SK-N-SH (cell line): ENCODE measurements around the gene ALS2CL. TPM values are rescaled to one million over a fixed set of nuclear protein-coding genes. Genes with fewer than 3 reads are reported as not detected.

ENCODE experiments used
- CTCF ChIA-PET: fragments of 300-600, 350-600 bp; formaldehyde crosslinking; extraction: SDS; loops from one replicate; lab custom pipeline; 2021; lab: Yijun Ruan, JAX
- POLR2A ChIA-PET: fragments of 350-600 bp; sonication (Branson Sonifier 250); formaldehyde crosslinking; extraction: SDS; loops from one replicate; lab custom pipeline; 2020; ENCODE audit warnings: antibody characterized with exemption, inconsistent platforms; lab: Yijun Ruan, JAX
- DNase-seq: peaks from one replicate; pipeline ENCODE4 v3.0.0; 2012
- H2AFZ ChIP-seq: fragments of 200-600 bp; sonication (generic); 2 replicates; pipeline ENCODE4 v1.8.1; 2016; ENCODE audit warnings: antibody characterized with exemption, mild to moderate bottlenecking, low read depth
- H3F3A ChIP-seq: fragments of 200-600 bp; sonication (generic); replicated peaks from 2 replicates; pipeline ENCODE3; 2016; ENCODE audit warnings: antibody characterized with exemption, mild to moderate bottlenecking; ENCODE audit not compliant: insufficient read depth
- H3K27ac ChIP-seq, 2 experiments: fragments of 200-500 bp in 1 of 2; fragments of 200-600 bp in 1 of 2; sonication (Bioruptor generic) in 1 of 2; sonication (generic), shearing (Covaris generic) in 1 of 2; 2 replicates each; pipeline versions ENCODE4 v1.5.1 to v1.6.1; 2014 to 2016; ENCODE audit warnings: low read depth in 2 of 2, inconsistent platforms in 1 of 2, low read length in 1 of 2, mild to moderate bottlenecking in 1 of 2, mixed read lengths in 1 of 2
- H3K27me3 ChIP-seq: fragments of 200-600 bp; sonication (generic), shearing (Covaris generic); 2 replicates; pipeline ENCODE4 v1.6.1; 2016; ENCODE audit warnings: mixed run types; ENCODE audit not compliant: insufficient read depth
- H3K36me3 ChIP-seq, 2 experiments: fragments of 200-500 bp in 1 of 2; fragments of 200-600 bp in 1 of 2; sonication (Bioruptor generic) in 1 of 2; sonication (generic) in 1 of 2; replicated peaks in 1 of 2; 2 replicates each; pipeline versions ENCODE3 to v1.5.1; 2014 to 2016; ENCODE audit warnings: low read length in 1 of 2, mild to moderate bottlenecking in 1 of 2; ENCODE audit not compliant: insufficient read depth in 2 of 2, control insufficient read depth in 1 of 2
- H3K4me1 ChIP-seq, 2 experiments: fragments of 200-500 bp in 1 of 2; fragments of 200-600 bp in 1 of 2; sonication (Bioruptor generic) in 1 of 2; sonication (generic), shearing (Covaris generic) in 1 of 2; 2 replicates each; pipeline versions ENCODE4 v1.5.1 to v1.6.1; 2014 to 2016; ENCODE audit warnings: low read depth in 1 of 2, low read length in 1 of 2, mixed run types in 1 of 2; ENCODE audit not compliant: insufficient read depth in 2 of 2, control insufficient read depth in 1 of 2
- H3K4me2 ChIP-seq: fragments of 200-600 bp; sonication (generic), shearing (Covaris generic); 2 replicates; pipeline ENCODE4 v1.6.1; 2017; ENCODE audit warnings: mixed run types
- H3K4me3 ChIP-seq, 2 experiments: fragments of 200-500 bp in 1 of 2; fragments of 200-600 bp in 1 of 2; sonication (Bioruptor generic) in 1 of 2; sonication (generic), shearing (Covaris generic) in 1 of 2; 2 replicates each; pipeline versions ENCODE4 v1.5.1 to v1.8.1; 2014 to 2016; ENCODE audit warnings: low read depth in 2 of 2, inconsistent platforms in 1 of 2, low read length in 1 of 2, mild to moderate bottlenecking in 1 of 2, mixed read lengths in 1 of 2, moderate library complexity in 1 of 2
- H3K79me2 ChIP-seq: fragments of 200-600 bp; sonication (generic); 2 replicates; pipeline ENCODE4 v1.8.1; 2017; ENCODE audit warnings: mild to moderate bottlenecking; ENCODE audit not compliant: insufficient read depth
- H3K9ac ChIP-seq: fragments of 200-600 bp; sonication (generic); 2 replicates; pipeline ENCODE4 v1.6.1; 2017; ENCODE audit warnings: mixed run types
- H3K9me2 ChIP-seq: fragments of 200-600 bp; sonication (generic); 2 replicates; pipeline ENCODE4 v1.6.1; 2017; ENCODE audit warnings: mixed run types
- H3K9me3 ChIP-seq: fragments of 200-600 bp; sonication (generic); 2 replicates; pipeline ENCODE4 v1.6.1; 2017; ENCODE audit warnings: mixed run types, mild to moderate bottlenecking, moderate library complexity
- H4K20me1 ChIP-seq: fragments of 200-600 bp; sonication (generic); 2 replicates; pipeline ENCODE4 v1.6.1; 2017; ENCODE audit warnings: mild to moderate bottlenecking, mixed run types; ENCODE audit not compliant: insufficient read depth
- CHD2 ChIP-seq: fragments of 150-350 bp; IDR thresholded peaks from 2 replicates; pipeline ENCODE4 v1.6.1; 2018; ENCODE audit warnings: low read length; ENCODE audit not compliant: partially characterized antibody
- CTCF ChIP-seq: fragments of 200-600 bp; sonication (generic); IDR thresholded peaks from 2 replicates; pipeline ENCODE4 v1.6.1; 2017; ENCODE audit warnings: antibody characterized with exemption, mild to moderate bottlenecking, moderate library complexity
- EP300 ChIP-seq, 2 experiments: IDR thresholded peaks; 2 replicates each; pipeline versions ENCODE4 v1.4.0 to v1.6.1; 2012; ENCODE audit warnings: borderline replicate concordance in 1 of 2, low read depth in 1 of 2, low read length in 1 of 2
- FOXJ3 ChIP-seq: sonication (generic); formaldehyde crosslinking; IDR thresholded peaks from 2 replicates; pipeline ENCODE4 v1.5.1; 2020; ENCODE audit warnings: mild to moderate bottlenecking, missing genetic modification reagents
- NFIC ChIP-seq: IDR thresholded peaks from 2 replicates; pipeline ENCODE4 v1.4.0; 2012; ENCODE audit warnings: borderline replicate concordance
- NRF1 ChIP-seq: IDR thresholded peaks from 2 replicates; pipeline ENCODE4 v1.6.1; 2012; ENCODE audit warnings: low read depth, mild to moderate bottlenecking, low read length
- PBX3 ChIP-seq: IDR thresholded peaks from 2 replicates; pipeline ENCODE4; 2012
- RCOR1 ChIP-seq: fragments of 150-350 bp; IDR thresholded peaks from 2 replicates; pipeline ENCODE4 v1.6.1; 2017; ENCODE audit warnings: antibody characterized with exemption, low read length
- RFX5 ChIP-seq: IDR thresholded peaks from 2 replicates; pipeline ENCODE4 v1.6.1; 2012; ENCODE audit warnings: mild to moderate bottlenecking, improper control_type of control experiment, low read length
- RXRA ChIP-seq: IDR thresholded peaks from 2 replicates; pipeline ENCODE4 v1.4.0; 2012; ENCODE audit warnings: low read depth, mild to moderate bottlenecking, borderline replicate concordance
- TAF1 ChIP-seq: IDR thresholded peaks from 2 replicates; pipeline ENCODE4 v1.6.1; 2012; ENCODE audit warnings: low read depth, mild to moderate bottlenecking, low read length, moderate library complexity, borderline replicate concordance
- TEAD4 ChIP-seq: IDR thresholded peaks from 2 replicates; pipeline ENCODE4 v1.4.0; 2012; ENCODE audit warnings: mild to moderate bottlenecking, borderline replicate concordance; ENCODE audit not compliant: insufficient read depth
- USF1 ChIP-seq: IDR thresholded peaks from 2 replicates; pipeline ENCODE4 v1.4.0; 2012; ENCODE audit warnings: low read depth, borderline replicate concordance
- USF2 ChIP-seq: fragments of 150-350 bp; IDR thresholded peaks from 2 replicates; pipeline ENCODE4 v1.6.1; 2017; ENCODE audit warnings: antibody characterized with exemption, low read length, low read depth, borderline replicate concordance
- ZBTB33 ChIP-seq: IDR thresholded peaks from 2 replicates; pipeline ENCODE4 v1.4.0; 2012; ENCODE audit warnings: low read depth, borderline replicate concordance
- WGBS: methylation state at CpG from one replicate; pipeline ENCODE4 v1.1.6; 2017; ENCODE audit warnings: low lambda C conversion rate; 5-methylcytosine and 5-hydroxymethylcytosine counted together
- polyA plus RNA-seq, 3 experiments: library from polyadenylated mRNA; depleted of rRNA; stranded (reverse); fragments of >200 nt; gene quantifications; 2 replicates each; pipeline ENCODE4 v1.2.3, GENCODE V29; 2012

ALS2CL gene
- polyA plus RNA-seq, 1 of the 3 experiments (the other 2 are of a cell fraction) = 0.18 TPM

- Histone ChIP-seq H3K9me3 (no peaks in the 10 kb centered on the region), H3K27me3 (no peaks in the 10 kb centered on the region), H2AFZ (no peak overlapping the region), H3K79me2 (no peaks in the 10 kb centered on the region), H3K27ac (no peak overlapping the region), H3K4me3 (no peak overlapping the region), H3K4me1 (peaks cover 0 to 6% of the 10 kb centered on the region in 2 experiments; a peak in 1 of 4 replicates), H3K4me2 (no peak overlapping the region), H3F3A (no peaks in the 10 kb centered on the region), H4K20me1 (no peaks in the 10 kb centered on the region), H3K36me3 (no peaks in the 10 kb centered on the region), H3K9me2 (no peaks in the 10 kb centered on the region), H3K9ac (no peak overlapping the region)
- ChIA-PET POLR2A (no interaction called here), CTCF (interaction anchor here (1.1 to 5.6 kb wide), 6 partner anchors 91 to 221 kb away, joined by 3 to 26 read pairs (median 8); partner anchors contain the start of gene MYL3)
- WGBS = 73% methylated on average over 6 of the region's 7 CpGs
- TF ChIP-seq ZBTB33 (no peak), NFIC (no peak), FOXJ3 (CRISPR knock-in tag) (no peak), CTCF (no peak), USF2 (no peak), RCOR1 (no peak), EP300 (IDR thresholded peaks at IDR 0.05; ENCODE audit: borderline replicate concordance in 1 of 2, low read depth in 1 of 2, low read length in 1 of 2) (no peak), RXRA (no peak), NRF1 (no peak), USF1 (no peak), RFX5 (no peak), TAF1 (no peak), PBX3 (no peak), CHD2 (no peak), TEAD4 (no peak)
- DNase-seq = no peak
Measured at GRCh38 chr3:46709157-46709654, 15.7 kb upstream of the ALS2CL start.
